Activated CD4-positive, alpha-beta memory T cell treated with anti-CD3 and anti-CD28 coated beads for 36 hours (primary cell): ENCODE results near the gene SAMD11. TPM values are rescaled to one million over a fixed set of nuclear protein-coding genes. Genes with fewer than 3 reads are reported as not detected.

Experiments used
- CTCF ChIA-PET: fragments of 350-600 bp; sonication (Branson Sonifier 250); formaldehyde crosslinking; loops from one replicate; lab custom pipeline; 2021; ENCODE audit warnings: antibody characterized with exemption, inconsistent platforms; lab: Charles Lee
- POLR2A ChIA-PET: fragments of 350-600 bp; sonication (Branson Sonifier 250); formaldehyde crosslinking; loops from one replicate; lab custom pipeline; 2021; ENCODE audit warnings: antibody characterized with exemption; lab: Charles Lee
- DNase-seq: peaks from one replicate; pipeline ENCODE4 v3.0.0-alpha.2; 2020
- H3K27ac Mint-ChIP-seq: one replicate; pipeline ENCODE4 v1.8.0; 2021; ENCODE audit warnings: mixed read lengths
- H3K27me3 Mint-ChIP-seq: one replicate; pipeline ENCODE4 v1.8.0; 2021; ENCODE audit warnings: mixed read lengths
- H3K36me3 Mint-ChIP-seq: one replicate; pipeline ENCODE4 v1.8.0; 2021; ENCODE audit warnings: mixed read lengths
- H3K4me1 Mint-ChIP-seq: one replicate; pipeline ENCODE4 v1.8.0; 2021; ENCODE audit warnings: low read depth, mixed read lengths
- H3K4me3 Mint-ChIP-seq: one replicate; pipeline ENCODE4 v1.8.0; 2021; ENCODE audit warnings: mild to moderate bottlenecking, mixed read lengths
- H3K9me3 Mint-ChIP-seq: one replicate; pipeline ENCODE4 v1.8.0; 2021; ENCODE audit warnings: mixed read lengths
- intact Hi-C: fragments of 100-400 bp; cut with micrococcal nuclease; formaldehyde crosslinking; loops from one replicate; pipeline ENCODE4 v1.15.1; 2023
- total RNA-seq, 2 experiments: library from RNA; stranded (reverse); gene quantifications; one replicate each; pipeline ENCODE4 v1.2.3, GENCODE V29; 2021

SAMD11 gene
- total RNA-seq, 2 experiments from 2014 or later: not detected

- no peak for DNase-seq
- POLR2A ChIA-PET: no interaction called here
- Mint-ChIP-seq H3K36me3 (no peaks in the 10 kb centered on the region), H3K4me3 (no peak overlapping the region), H3K27me3 (peaks cover 35% of the 10 kb centered on the region), H3K9me3 (no peaks in the 10 kb centered on the region), H3K27ac (no peak overlapping the region), H3K4me1 (no peaks in the 10 kb centered on the region)
- intact Hi-C loops: no loop called here
- CTCF ChIA-PET: no interaction called here
Measured at GRCh38 chr1:914891-915280, 8.8 kb upstream of the SAMD11 start.

DNA sequence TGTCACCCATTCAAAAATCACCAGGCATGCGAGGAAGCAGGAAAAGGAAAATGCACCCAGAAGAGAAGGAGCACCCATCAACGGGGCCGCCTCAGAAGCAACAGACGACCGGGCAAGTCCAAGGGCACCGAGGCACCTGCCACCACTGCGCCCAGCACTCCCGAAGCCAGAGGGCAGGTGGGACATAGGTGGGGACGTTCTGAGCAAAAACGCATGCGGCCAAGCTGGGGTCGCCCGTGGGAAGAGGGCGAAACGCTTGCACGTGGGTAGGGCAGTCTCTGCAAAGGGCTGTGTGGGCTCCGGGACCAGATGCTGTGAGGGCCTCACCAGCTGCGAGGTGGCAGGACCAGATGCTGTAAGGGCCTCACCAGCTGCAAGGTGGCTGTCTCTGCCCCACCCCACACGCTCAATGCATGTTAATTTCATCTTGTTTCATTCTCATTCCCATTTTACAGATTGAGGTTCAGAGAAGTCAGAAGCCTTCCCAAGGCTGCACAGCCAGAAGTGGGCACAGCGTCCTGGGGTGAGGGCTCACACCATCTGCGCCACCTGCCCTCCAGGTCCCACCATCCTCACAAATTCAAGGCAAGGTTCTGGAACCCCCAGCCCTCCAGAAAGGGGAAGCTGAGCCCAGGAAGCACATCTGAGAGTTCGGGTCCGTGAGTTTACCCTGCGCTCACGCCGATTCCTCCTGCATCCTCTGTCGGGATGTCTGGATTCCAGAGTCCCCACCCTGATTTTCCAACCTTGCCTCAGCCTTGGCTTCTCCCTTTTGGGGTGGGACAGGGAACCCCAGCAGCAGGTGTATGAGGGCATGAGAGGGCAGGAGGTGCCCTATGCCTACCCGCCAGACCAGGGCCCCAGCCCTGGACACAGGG lies 8.2 kb upstream of the SAMD11 start:
- Mint-ChIP-seq H3K27me3 (peaks cover 40% of the 10 kb centered on the region), H3K4me1 (peaks cover 1% of the 10 kb centered on the region), H3K9me3 (no peaks in the 10 kb centered on the region), H3K27ac (no peak overlapping the region), H3K4me3 (no peak overlapping the region), H3K36me3 (no peaks in the 10 kb centered on the region)
- DNase-seq: no peak
- intact Hi-C loops: no loop called here
- ChIA-PET CTCF (no interaction called here), POLR2A (no interaction called here)

DNA sequence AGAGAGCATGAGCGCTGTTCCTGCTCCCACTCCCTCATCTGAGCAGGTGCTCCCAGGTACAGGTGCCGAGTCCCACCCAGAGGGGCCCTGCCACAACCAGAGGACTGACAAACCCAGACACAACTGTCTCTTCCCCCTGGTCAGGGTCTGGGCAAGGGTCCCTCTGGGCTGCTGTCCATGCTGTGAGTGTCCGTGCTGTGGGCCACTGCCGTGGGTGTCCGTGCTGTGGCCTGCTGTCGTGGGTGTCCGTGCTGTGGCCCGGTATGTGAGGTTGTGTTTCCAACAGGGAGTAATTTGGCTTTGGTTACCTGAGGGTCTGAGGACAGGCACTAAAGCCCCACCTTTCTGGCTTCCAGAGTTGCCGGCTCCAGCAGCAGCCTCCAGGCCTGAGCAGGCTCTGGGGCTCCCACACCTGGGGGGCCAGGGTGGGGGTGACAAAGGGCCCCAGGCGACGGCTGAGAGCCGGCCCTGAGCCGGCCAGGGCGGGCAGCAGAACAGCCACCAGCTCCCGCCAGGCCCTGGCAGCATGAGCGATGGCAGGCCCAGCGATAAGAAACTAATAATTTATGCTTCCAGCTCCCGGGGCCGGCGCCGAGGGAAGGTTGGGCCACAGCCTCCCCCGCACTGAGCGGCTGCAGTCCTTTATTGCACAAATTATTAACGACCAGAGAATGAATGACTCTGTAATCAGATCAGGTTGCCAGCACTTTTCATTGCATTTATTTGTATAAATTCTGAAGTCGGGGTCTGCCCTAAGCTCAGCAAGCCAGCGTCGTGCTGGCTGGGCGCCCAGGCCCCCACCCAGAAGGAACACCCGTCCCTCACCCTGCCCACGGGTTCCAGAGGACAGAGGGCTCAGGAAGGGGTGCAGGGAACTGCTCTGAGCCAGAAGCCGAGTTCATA lies 7.3 kb upstream of the SAMD11 start:
- ChIA-PET POLR2A (no interaction called here), CTCF (no interaction called here)
- Mint-ChIP-seq H3K9me3 (no peaks in the 10 kb centered on the region), H3K27me3 (peaks cover 36% of the 10 kb centered on the region), H3K4me1 (peaks cover 6% of the 10 kb centered on the region), H3K36me3 (no peaks in the 10 kb centered on the region), H3K27ac (no peak overlapping the region), H3K4me3 (no peak overlapping the region)
- DNase-seq: no peak
- intact Hi-C loops: no loop called here

- Mint-ChIP-seq H3K4me3 (no peak overlapping the region), H3K9me3 (no peaks in the 10 kb centered on the region), H3K27me3 (peaks cover 40% of the 10 kb centered on the region), H3K27ac (no peak overlapping the region), H3K36me3 (no peaks in the 10 kb centered on the region), H3K4me1 (peaks cover 9% of the 10 kb centered on the region)
- POLR2A ChIA-PET: no interaction called here
- CTCF ChIA-PET: no interaction called here
- intact Hi-C loops: no loop called here
- DNase-seq: no peak
Measured at GRCh38 chr1:917076-917459, 6.7 kb upstream of the SAMD11 start.

DNA sequence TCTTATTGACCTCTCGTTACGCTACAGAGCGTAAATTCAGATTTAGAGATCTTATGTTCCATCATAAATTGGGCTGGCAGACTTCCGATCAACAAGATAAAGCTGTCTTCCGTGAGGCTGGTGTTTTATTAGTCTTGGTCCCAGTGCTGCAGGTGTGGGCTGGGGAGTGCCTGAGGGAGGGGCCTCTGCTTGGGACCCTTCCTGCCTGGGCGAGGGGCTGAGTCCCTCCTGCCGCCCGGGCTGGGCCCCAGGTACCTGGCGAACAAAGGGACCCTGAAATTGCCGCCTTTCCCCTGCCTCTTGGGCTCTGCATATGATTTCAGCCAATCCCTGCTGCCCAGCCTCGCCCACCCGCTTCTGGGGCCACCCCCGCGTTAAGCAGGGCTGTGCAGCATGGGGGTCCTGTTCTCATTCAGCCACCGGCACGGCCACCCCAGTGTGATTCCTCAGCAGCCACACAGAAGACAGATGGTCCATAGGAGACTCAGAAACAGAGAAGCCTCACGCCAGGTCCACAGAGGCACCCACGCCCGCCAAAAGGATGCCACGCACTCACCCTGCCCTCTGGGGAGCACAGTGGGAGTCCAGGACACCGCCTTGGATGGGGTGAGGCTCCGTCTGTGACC lies 6.1 kb upstream of the SAMD11 start:
- POLR2A ChIA-PET: no interaction called here
- no peaks in the 10 kb centered on the region for H3K36me3 Mint-ChIP-seq
- no peak overlapping the region for H3K4me3 Mint-ChIP-seq

DNA sequence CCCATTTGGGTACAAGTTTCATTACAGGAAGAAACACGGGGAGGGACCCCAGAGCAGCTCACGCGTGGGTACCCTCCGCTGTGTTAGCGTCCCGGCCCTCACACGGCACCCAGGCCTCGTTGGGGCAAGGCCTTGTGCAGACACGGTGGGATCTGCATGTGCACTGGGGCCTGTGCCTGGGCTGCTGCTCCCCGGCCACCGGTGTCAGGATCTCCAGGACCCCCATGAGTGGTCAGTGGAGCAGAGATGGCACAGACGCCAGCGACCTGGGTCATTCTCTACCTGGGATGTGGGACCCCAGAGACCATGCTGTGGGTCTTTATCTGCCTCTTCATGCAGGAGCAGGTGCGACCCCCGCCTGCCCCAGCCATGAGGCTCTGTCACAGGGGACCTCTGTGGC lies 5.4 kb upstream of the SAMD11 start:
- no peak overlapping the region for H3K4me3 Mint-ChIP-seq
- ChIA-PET POLR2A (no interaction called here), CTCF (no interaction called here)
- intact Hi-C loops: no loop called here
- no peaks in the 10 kb centered on the region for H3K9me3 Mint-ChIP-seq
- H3K36me3 Mint-ChIP-seq: no peaks in the 10 kb centered on the region
- H3K4me1 Mint-ChIP-seq: peaks cover 14% of the 10 kb centered on the region
- H3K27ac Mint-ChIP-seq: no peak overlapping the region
- no peak for DNase-seq
- H3K27me3 Mint-ChIP-seq: peaks cover 46% of the 10 kb centered on the region

More for the DNA sequence above, 6.1 kb upstream of the SAMD11 start:
- no peaks in the 10 kb centered on the region for H3K9me3 Mint-ChIP-seq
- CTCF ChIA-PET: no interaction called here
- H3K27me3 Mint-ChIP-seq: peaks cover 43% of the 10 kb centered on the region
- DNase-seq: no peak
- intact Hi-C loops: no loop called here
- H3K4me1 Mint-ChIP-seq: peaks cover 9% of the 10 kb centered on the region
- no peak overlapping the region for H3K27ac Mint-ChIP-seq

- Mint-ChIP-seq H3K9me3 (no peaks in the 10 kb centered on the region), H3K27ac (no peak overlapping the region), H3K4me3 (no peak overlapping the region), H3K4me1 (peaks cover 15% of the 10 kb centered on the region), H3K36me3 (no peaks in the 10 kb centered on the region), H3K27me3 (peaks cover 47% of the 10 kb centered on the region)
- ChIA-PET POLR2A (no interaction called here), CTCF (interaction anchor here (1.1 kb wide), 1 partner anchor 14 kb away, joined by 5 read pairs; no protein-coding TSS in a partner anchor)
- intact Hi-C loops: no loop called here
- no peak for DNase-seq
Measured at GRCh38 chr1:918843-919242, 4.9 kb upstream of the SAMD11 start.

DNA sequence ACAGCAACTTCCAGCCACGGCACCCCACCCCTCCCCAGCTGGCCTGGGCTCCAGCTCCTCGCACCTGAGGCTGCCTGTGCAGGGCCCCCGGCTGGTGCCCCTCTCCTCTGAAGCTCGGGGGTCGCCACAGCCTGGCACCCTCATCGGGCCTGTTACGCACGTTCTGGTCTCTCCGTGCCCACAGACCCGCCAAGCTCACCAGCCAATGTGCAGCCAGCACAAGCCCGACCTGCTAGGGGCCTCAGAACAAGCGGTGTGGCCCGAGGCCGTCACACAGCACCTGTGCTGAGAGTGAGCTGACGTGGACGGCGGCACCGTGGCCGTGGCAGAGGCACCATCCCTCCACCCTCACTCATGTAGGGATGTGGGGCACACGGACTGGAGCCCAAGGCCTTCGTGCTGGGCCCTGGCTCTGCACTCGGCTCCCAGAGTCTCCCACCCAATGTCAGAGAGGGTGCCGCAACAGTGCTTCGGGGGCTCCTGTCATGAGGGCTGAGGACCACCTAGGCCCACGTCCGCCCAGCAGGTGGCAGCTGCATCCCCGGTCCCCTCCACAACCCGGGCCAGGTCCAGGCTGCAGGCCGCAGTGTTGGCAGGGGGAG lies 4.4 kb upstream of the SAMD11 start:
- H3K27me3 Mint-ChIP-seq: peaks cover 47% of the 10 kb centered on the region
- H3K27ac Mint-ChIP-seq: no peak overlapping the region
- peaks cover 15% of the 10 kb centered on the region for H3K4me1 Mint-ChIP-seq
- CTCF ChIA-PET: interaction anchor here (1.1 kb wide), 1 partner anchor 15 kb away, joined by 5 read pairs; no protein-coding TSS in a partner anchor
- POLR2A ChIA-PET: no interaction called here
- no peak overlapping the region for H3K4me3 Mint-ChIP-seq
- H3K36me3 Mint-ChIP-seq: no peaks in the 10 kb centered on the region
- no peak for DNase-seq
- intact Hi-C loops: no loop called here
- no peaks in the 10 kb centered on the region for H3K9me3 Mint-ChIP-seq

DNA sequence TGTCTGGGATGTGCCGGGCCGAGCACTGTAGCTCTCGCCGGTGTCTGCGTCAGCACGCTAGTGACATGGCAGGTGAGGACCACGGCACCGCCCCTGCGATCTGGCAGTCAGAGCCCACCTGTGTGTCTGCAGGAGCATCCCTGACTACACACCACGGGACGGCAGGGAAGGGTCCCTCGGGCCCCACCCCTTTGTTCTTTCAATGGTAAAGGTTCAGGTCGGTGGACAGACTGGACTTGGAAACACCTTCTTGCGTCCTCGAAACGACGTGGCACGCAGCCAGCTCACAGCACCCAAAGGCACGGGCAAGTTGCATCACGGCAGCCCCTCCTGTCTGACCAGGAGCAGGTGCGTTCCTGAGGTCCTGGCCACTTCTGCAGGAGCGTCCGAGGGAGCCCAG lies 3.7 kb upstream of the SAMD11 start:
- POLR2A ChIA-PET: no interaction called here
- intact Hi-C loops: no loop called here
- no peak overlapping the region for H3K27ac Mint-ChIP-seq

GRCh38 chr1:920521-920920 lies 3.2 kb upstream of the SAMD11 start:
- POLR2A ChIA-PET: interaction anchor here (0.7 kb wide), 1 partner anchor 203 kb away, joined by 3 read pairs; no protein-coding TSS in a partner anchor
- H3K9me3 Mint-ChIP-seq: no peaks in the 10 kb centered on the region
- intact Hi-C loops: no loop called here
- H3K27ac Mint-ChIP-seq: no peak overlapping the region
- CTCF ChIA-PET: no interaction called here
- H3K27me3 Mint-ChIP-seq: peaks cover 42% of the 10 kb centered on the region
- H3K36me3 Mint-ChIP-seq: no peaks in the 10 kb centered on the region
- DNase-seq: no peak
- no peak overlapping the region for H3K4me3 Mint-ChIP-seq
- H3K4me1 Mint-ChIP-seq: peaks cover 15% of the 10 kb centered on the region

More for the DNA sequence above, 3.7 kb upstream of the SAMD11 start:
- H3K9me3 Mint-ChIP-seq: no peaks in the 10 kb centered on the region
- H3K27me3 Mint-ChIP-seq: peaks cover 47% of the 10 kb centered on the region
- no peaks in the 10 kb centered on the region for H3K36me3 Mint-ChIP-seq
- peaks cover 15% of the 10 kb centered on the region for H3K4me1 Mint-ChIP-seq
- no peak for DNase-seq
- H3K4me3 Mint-ChIP-seq: no peak overlapping the region
- CTCF ChIA-PET: interaction anchor here (1.1 kb wide), 1 partner anchor 15 kb away, joined by 5 read pairs; no protein-coding TSS in a partner anchor

GRCh38 chr1:921011-921837 lies 2.5 kb upstream of the SAMD11 start:
- no peak for DNase-seq
- ChIA-PET POLR2A (interaction anchor here (0.7 kb wide), 1 partner anchor 202 kb away, joined by 3 read pairs; no protein-coding TSS in a partner anchor), CTCF (no interaction called here)
- H3K4me1 Mint-ChIP-seq: peaks cover 15% of the 10 kb centered on the region
- no peak overlapping the region for H3K27ac Mint-ChIP-seq
- no peaks in the 10 kb centered on the region for H3K9me3 Mint-ChIP-seq
- no peak overlapping the region for H3K4me3 Mint-ChIP-seq
- peaks cover 47% of the 10 kb centered on the region for H3K27me3 Mint-ChIP-seq
- intact Hi-C loops: no loop called here
- no peaks in the 10 kb centered on the region for H3K36me3 Mint-ChIP-seq
